Measurements from ENCODE around the gene SNX30. TPM values are rescaled to one million over a fixed set of nuclear protein-coding genes. Genes with fewer than 3 reads are reported as not detected.

The SNX30 gene
- total RNA-seq, 1 experiment from 2014 or later = 12.7 TPM

DNA sequence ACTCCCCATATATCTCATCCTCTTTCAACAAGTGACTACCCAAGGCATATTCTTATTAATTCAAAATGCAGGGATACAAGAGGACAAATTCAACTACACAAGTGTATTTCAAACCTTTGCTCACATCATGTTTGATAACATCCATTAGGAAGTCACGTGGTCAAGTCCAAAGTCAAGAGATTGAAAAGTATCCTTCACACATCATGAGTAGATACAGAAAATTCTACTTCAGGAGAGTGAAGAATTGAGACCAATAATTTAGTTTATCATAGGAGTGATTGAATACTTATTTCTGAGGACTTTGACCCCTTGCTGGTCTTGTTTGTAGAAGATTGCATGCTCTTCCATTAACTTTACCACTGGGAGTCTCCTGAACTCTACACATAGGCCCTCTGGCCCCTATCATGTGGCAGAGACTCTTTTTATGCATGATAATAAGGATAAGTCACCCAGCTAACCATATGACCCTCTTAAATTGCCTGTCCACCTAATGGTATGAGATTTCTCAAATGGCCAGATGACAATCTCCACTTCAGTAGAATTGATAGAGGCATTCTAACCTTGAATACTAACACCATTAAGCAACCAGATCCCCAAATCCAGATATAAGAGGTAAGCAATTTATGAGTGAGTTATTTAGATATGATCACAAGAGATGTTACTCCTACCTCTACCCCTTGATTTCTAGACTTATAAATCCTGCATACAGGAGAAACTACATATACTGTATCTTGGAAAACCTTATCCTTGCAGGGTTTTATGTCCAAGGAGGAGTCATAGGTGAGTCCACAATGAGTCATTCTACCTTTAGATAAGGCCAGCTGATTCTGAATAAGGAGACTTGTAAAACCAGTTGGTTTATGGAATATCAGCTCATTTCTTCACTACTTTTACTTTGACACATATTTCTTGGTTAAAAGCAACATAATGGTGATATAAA lies 166.8 kb downstream of the SNX30 start (continued):
- TF ChIP-seq, protein P1, sequence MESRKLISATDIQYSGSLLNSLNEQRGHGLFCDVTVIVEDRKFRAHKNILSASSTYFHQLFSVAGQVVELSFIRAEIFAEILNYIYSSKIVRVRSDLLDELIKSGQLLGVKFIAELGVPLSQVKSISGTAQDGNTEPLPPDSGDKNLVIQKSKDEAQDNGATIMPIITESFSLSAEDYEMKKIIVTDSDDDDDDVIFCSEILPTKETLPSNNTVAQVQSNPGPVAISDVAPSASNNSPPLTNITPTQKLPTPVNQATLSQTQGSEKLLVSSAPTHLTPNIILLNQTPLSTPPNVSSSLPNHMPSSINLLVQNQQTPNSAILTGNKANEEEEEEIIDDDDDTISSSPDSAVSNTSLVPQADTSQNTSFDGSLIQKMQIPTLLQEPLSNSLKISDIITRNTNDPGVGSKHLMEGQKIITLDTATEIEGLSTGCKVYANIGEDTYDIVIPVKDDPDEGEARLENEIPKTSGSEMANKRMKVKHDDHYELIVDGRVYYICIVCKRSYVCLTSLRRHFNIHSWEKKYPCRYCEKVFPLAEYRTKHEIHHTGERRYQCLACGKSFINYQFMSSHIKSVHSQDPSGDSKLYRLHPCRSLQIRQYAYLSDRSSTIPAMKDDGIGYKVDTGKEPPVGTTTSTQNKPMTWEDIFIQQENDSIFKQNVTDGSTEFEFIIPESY (IDR thresholded peaks at IDR 0.05; ENCODE audit: extremely low read depth, insufficient replicate concordance, low read length) = no peak
- TF ChIP-seq, protein P2, sequence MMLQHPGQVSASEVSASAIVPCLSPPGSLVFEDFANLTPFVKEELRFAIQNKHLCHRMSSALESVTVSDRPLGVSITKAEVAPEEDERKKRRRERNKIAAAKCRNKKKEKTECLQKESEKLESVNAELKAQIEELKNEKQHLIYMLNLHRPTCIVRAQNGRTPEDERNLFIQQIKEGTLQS (IDR thresholded peaks at IDR 0.05) = 0 out of 2 replicates have a peak, but pooled peaks have one; percentile 20
- TF ChIP-seq, protein P3, sequence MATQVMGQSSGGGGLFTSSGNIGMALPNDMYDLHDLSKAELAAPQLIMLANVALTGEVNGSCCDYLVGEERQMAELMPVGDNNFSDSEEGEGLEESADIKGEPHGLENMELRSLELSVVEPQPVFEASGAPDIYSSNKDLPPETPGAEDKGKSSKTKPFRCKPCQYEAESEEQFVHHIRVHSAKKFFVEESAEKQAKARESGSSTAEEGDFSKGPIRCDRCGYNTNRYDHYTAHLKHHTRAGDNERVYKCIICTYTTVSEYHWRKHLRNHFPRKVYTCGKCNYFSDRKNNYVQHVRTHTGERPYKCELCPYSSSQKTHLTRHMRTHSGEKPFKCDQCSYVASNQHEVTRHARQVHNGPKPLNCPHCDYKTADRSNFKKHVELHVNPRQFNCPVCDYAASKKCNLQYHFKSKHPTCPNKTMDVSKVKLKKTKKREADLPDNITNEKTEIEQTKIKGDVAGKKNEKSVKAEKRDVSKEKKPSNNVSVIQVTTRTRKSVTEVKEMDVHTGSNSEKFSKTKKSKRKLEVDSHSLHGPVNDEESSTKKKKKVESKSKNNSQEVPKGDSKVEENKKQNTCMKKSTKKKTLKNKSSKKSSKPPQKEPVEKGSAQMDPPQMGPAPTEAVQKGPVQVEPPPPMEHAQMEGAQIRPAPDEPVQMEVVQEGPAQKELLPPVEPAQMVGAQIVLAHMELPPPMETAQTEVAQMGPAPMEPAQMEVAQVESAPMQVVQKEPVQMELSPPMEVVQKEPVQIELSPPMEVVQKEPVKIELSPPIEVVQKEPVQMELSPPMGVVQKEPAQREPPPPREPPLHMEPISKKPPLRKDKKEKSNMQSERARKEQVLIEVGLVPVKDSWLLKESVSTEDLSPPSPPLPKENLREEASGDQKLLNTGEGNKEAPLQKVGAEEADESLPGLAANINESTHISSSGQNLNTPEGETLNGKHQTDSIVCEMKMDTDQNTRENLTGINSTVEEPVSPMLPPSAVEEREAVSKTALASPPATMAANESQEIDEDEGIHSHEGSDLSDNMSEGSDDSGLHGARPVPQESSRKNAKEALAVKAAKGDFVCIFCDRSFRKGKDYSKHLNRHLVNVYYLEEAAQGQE (IDR thresholded peaks at IDR 0.05; ENCODE audit: low read depth) = no peak
- TF ChIP-seq FOSL1 (IDR thresholded peaks at IDR 0.05; ENCODE audit: low read depth) (peak; percentile 98), TCF7L2 (IDR thresholded peaks at IDR 0.05; ENCODE audit: borderline replicate concordance, extremely low read depth, insufficient read depth, insufficient read length) (no peak), SIN3A (IDR thresholded peaks at IDR 0.05; ENCODE audit: low read depth) (no peak), RAD21 (IDR thresholded peaks at IDR 0.05; ENCODE audit: low read depth) (no peak), SRF (IDR thresholded peaks at IDR 0.05; ENCODE audit: low read depth) (peak; percentile 77)
